ENCODE results near the gene HSPA12A. TPM values are rescaled to one million over a fixed set of nuclear protein-coding genes. Genes with fewer than 3 reads are reported as not detected.

HSPA12A gene
- total RNA-seq, 4 donors from 2014 or later, result 16.4 to 24.5 (median 22.2) TPM

- H3K36me3 ChIP-seq, result no peaks in the 10 kb centered on the region
Observed at GRCh38 chr10:116719804-116720203, 22.6 kb downstream of the HSPA12A start.

GRCh38 chr10:116718058-116718457 is 24.3 kb downstream of the HSPA12A start:
- Histone ChIP-seq H3K9me3 (no peaks in the 10 kb centered on the region), H3K4me1 (peaks cover 30 to 61% (median 48%) of the 10 kb centered on the region in 4 donors), H3K4me3 (no peak overlapping the region), H3K36me3 (no peaks in the 10 kb centered on the region), H3K27ac (replicated peaks in 1 of 4) (no peak overlapping the region), H3K27me3 (no peaks in the 10 kb centered on the region)
- TF ChIP-seq POLR2AphosphoS5 (IDR thresholded peaks at IDR 0.05), result no peak
- no peak for TF ChIP-seq EP300 (IDR thresholded peaks at IDR 0.05)
- TF ChIP-seq POLR2A (IDR thresholded peaks at IDR 0.05; ENCODE audit: low read depth), result no peak
- TF ChIP-seq, protein P1, sequence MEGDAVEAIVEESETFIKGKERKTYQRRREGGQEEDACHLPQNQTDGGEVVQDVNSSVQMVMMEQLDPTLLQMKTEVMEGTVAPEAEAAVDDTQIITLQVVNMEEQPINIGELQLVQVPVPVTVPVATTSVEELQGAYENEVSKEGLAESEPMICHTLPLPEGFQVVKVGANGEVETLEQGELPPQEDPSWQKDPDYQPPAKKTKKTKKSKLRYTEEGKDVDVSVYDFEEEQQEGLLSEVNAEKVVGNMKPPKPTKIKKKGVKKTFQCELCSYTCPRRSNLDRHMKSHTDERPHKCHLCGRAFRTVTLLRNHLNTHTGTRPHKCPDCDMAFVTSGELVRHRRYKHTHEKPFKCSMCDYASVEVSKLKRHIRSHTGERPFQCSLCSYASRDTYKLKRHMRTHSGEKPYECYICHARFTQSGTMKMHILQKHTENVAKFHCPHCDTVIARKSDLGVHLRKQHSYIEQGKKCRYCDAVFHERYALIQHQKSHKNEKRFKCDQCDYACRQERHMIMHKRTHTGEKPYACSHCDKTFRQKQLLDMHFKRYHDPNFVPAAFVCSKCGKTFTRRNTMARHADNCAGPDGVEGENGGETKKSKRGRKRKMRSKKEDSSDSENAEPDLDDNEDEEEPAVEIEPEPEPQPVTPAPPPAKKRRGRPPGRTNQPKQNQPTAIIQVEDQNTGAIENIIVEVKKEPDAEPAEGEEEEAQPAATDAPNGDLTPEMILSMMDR (IDR thresholded peaks at IDR 0.05), result no peak
- 92% methylated on average over 2 of the region's 2 CpGs for WGBS
- intact Hi-C loops (cut with DNase I), result no loop called here
- DNase-seq (ENCODE audit: extremely low spot score), result no peak

More at GRCh38 chr10:116719804-116720203, 22.6 kb downstream of the HSPA12A start:
- H3K4me3 ChIP-seq, result no peak overlapping the region
- no peak overlapping the region for H3K27ac ChIP-seq (replicated peaks in 1 of 4)
- DNase-seq (ENCODE audit: extremely low spot score), result no peak
- WGBS, result 80% methylated on average over 1 of the region's 1 CpG
- H3K27me3 ChIP-seq, result no peaks in the 10 kb centered on the region
- peaks cover 34 to 76% (median 48%) of the 10 kb centered on the region in 4 donors for H3K4me1 ChIP-seq
- H3K9me3 ChIP-seq, result no peaks in the 10 kb centered on the region
- TF ChIP-seq POLR2A (IDR thresholded peaks at IDR 0.05; ENCODE audit: low read depth) (no peak), EP300 (IDR thresholded peaks at IDR 0.05) (no peak), POLR2AphosphoS5 (IDR thresholded peaks at IDR 0.05) (no peak)
- TF ChIP-seq, protein P1 (IDR thresholded peaks at IDR 0.05), result no peak
- intact Hi-C loops (cut with DNase I), result no loop called here

DNA sequence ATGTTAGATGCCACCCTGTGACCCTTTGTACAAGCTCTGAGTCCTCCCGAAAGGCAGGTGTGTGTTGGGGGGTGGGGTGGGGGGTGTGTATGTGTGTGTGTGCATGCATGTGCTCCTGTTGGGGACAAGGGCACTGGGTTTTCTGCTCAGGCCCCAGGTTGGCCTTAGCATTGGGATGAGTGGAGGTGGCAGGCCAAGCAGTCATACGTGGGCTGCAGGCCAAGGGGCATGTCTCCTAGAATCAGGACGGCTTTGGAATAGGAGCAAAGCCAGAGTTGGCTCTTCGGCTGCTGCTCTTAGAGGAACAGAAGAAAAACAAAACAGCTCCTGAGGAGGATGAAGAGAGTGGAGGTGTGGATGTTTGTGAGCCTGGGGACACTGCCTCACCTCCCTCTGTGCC is 26.0 kb downstream of the HSPA12A start:
- TF ChIP-seq EP300 (IDR thresholded peaks at IDR 0.05) (no peak), POLR2AphosphoS5 (IDR thresholded peaks at IDR 0.05) (no peak), POLR2A (IDR thresholded peaks at IDR 0.05; ENCODE audit: low read depth) (no peak)
- TF ChIP-seq, protein P1 (IDR thresholded peaks at IDR 0.05), result no peak
- Histone ChIP-seq H3K9me3 (no peaks in the 10 kb centered on the region), H3K4me1 (peaks cover 28 to 47% (median 38%) of the 10 kb centered on the region in 4 donors), H3K36me3 (no peaks in the 10 kb centered on the region), H3K4me3 (no peak overlapping the region), H3K27ac (replicated peaks in 1 of 4) (no peak overlapping the region), H3K27me3 (no peaks in the 10 kb centered on the region)
- 33% methylated on average over 4 of the region's 4 CpGs for WGBS
- intact Hi-C loops (cut with DNase I), result no loop called here
- no peak for DNase-seq (ENCODE audit: extremely low spot score)

GRCh38 chr10:116715839-116716377 is 26.5 kb downstream of the HSPA12A start:
- no peak for DNase-seq (ENCODE audit: extremely low spot score)
- H3K36me3 ChIP-seq, result no peaks in the 10 kb centered on the region
- WGBS, result 87% methylated on average over 4 of the region's 4 CpGs
- H3K4me3 ChIP-seq, result no peak overlapping the region
- H3K27me3 ChIP-seq, result no peaks in the 10 kb centered on the region
- no peak overlapping the region for H3K27ac ChIP-seq (replicated peaks in 1 of 4)
- no peaks in the 10 kb centered on the region for H3K9me3 ChIP-seq
- peaks cover 28 to 47% (median 38%) of the 10 kb centered on the region in 4 donors for H3K4me1 ChIP-seq
- intact Hi-C loops (cut with DNase I), result no loop called here
- TF ChIP-seq POLR2A (IDR thresholded peaks at IDR 0.05; ENCODE audit: low read depth) (no peak), POLR2AphosphoS5 (IDR thresholded peaks at IDR 0.05) (no peak), EP300 (IDR thresholded peaks at IDR 0.05) (no peak)
- TF ChIP-seq, protein P1 (IDR thresholded peaks at IDR 0.05), result no peak

DNA sequence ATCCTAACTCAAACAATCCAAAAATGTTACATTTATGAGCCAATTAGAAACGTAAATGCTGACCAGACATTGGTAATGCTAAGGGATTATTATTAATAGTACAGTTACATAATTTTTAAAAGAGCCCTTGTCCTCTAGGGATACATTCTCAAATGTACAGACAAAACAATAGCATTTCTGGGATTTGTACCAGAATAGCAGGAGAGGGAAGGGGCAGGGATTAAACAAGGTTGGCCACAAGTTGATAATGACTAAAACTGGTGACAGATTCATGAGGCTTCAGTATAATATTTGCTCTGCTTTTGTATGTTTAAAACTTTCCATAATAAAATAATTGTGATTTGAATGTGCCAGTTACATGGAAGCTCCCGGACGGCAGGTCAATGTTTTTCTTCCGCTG is 27.0 kb downstream of the HSPA12A start:
- 61% methylated on average over 4 of the region's 4 CpGs for WGBS
- peaks cover 24 to 42% (median 36%) of the 10 kb centered on the region in 4 donors for H3K4me1 ChIP-seq
- H3K27ac ChIP-seq (replicated peaks in 1 of 4), result no peak overlapping the region
- TF ChIP-seq, protein P1 (IDR thresholded peaks at IDR 0.05), result no peak
- TF ChIP-seq EP300 (IDR thresholded peaks at IDR 0.05) (no peak), POLR2A (IDR thresholded peaks at IDR 0.05; ENCODE audit: low read depth) (no peak), POLR2AphosphoS5 (IDR thresholded peaks at IDR 0.05) (no peak)
- no peaks in the 10 kb centered on the region for H3K9me3 ChIP-seq
- no peaks in the 10 kb centered on the region for H3K36me3 ChIP-seq
- H3K27me3 ChIP-seq, result no peaks in the 10 kb centered on the region
- intact Hi-C loops (cut with DNase I), result no loop called here
- DNase-seq (ENCODE audit: extremely low spot score), result no peak
- no peak overlapping the region for H3K4me3 ChIP-seq

Data from esophagus muscularis mucosa (tissue), 4 donors.